Cortex of kidney (tissue), 1 donor: Measurements from ENCODE around the gene HOXA3.

Source experiments
- DNase-seq: peaks from one replicate; lab custom pipeline; 2025; lab: John Stamatoyannopoulos, UW

The HOXA3 gene

GRCh38 chr7:27178366-27178765, 26.0 kb upstream of the HOXA3 start:
- DNase-seq, result no peak

GRCh38 chr7:27177795-27178320, 25.5 kb upstream of the HOXA3 start:
- no peak for DNase-seq

GRCh38 chr7:27176962-27177794, 24.8 kb upstream of the HOXA3 start:
- DNase-seq, result no peak

- no peak for DNase-seq
Measured at GRCh38 chr7:27176524-27176845, 24.1 kb upstream of the HOXA3 start.

GRCh38 chr7:27175626-27176523, 23.5 kb upstream of the HOXA3 start:
- no peak for DNase-seq

GRCh38 chr7:27174874-27175625, 22.7 kb upstream of the HOXA3 start:
- no peak for DNase-seq

GRCh38 chr7:27173956-27174873, 21.8 kb upstream of the HOXA3 start, which contains the start of gene HOXA10:
Gene HOXA10 (minus strand): TSS chr7:27174320. CDS start chr7:27174306, 14 bp downstream.
- no peak for DNase-seq

GRCh38 chr7:27173511-27173955, 21.1 kb upstream of the HOXA3 start:
- DNase-seq, result no peak

- no peak for DNase-seq
Measured at GRCh38 chr7:27172823-27173510, 20.6 kb upstream of the HOXA3 start.

GRCh38 chr7:27172315-27172774, 20.0 kb upstream of the HOXA3 start:
- DNase-seq, result no peak

GRCh38 chr7:27171637-27172314, 19.4 kb upstream of the HOXA3 start:
- DNase-seq, result no peak

GRCh38 chr7:27171325-27171636, 18.9 kb upstream of the HOXA3 start:
- DNase-seq, result no peak

GRCh38 chr7:27170426-27171324, 18.3 kb upstream of the HOXA3 start:
- no peak for DNase-seq

GRCh38 chr7:27169658-27170425, 17.5 kb upstream of the HOXA3 start:
- DNase-seq, result no peak

- no peak for DNase-seq
Measured at GRCh38 chr7:27168265-27168947, 16.0 kb upstream of the HOXA3 start.

GRCh38 chr7:27167916-27168264, 15.5 kb upstream of the HOXA3 start:
- DNase-seq, result no peak
